HepG2 (cell line): ENCODE data around the gene KLF6. TPM values are rescaled to one million over a fixed set of nuclear protein-coding genes. Genes with fewer than 3 reads are reported as not detected.

Experiments
- CREB1 ChIP-seq, 2 experiments: fragments of 450-650 bp in 1 of 2; IDR thresholded peaks; 2 replicates each; pipeline ENCODE4 v1.6.1; 2016 to 2017; ENCODE audit warnings: control low read depth in 1 of 2, mild to moderate bottlenecking in 1 of 2, missing compliant biosample characterization in 1 of 2, missing genetic modification characterization in 1 of 2
- FOXO1 ChIP-seq: sonication (generic); formaldehyde crosslinking; IDR thresholded peaks from 2 replicates; pipeline ENCODE4 v1.4.0; 2020; ENCODE audit warnings: missing genetic modification reagents
- KLF9 ChIP-seq: IDR thresholded peaks from 2 replicates; pipeline ENCODE4 v1.6.1; 2016; ENCODE audit warnings: low read depth
- MAF1 ChIP-seq: sonication (generic); formaldehyde crosslinking; IDR thresholded peaks from 2 replicates; pipeline ENCODE4 v1.5.0; 2020; ENCODE audit warnings: missing genetic modification reagents, borderline replicate concordance
- NFYC ChIP-seq: IDR thresholded peaks from 2 replicates; pipeline ENCODE4 v1.6.1; 2016; ENCODE audit warnings: missing genetic modification reagents, missing compliant biosample characterization
- PITX1 ChIP-seq: sonication (generic); formaldehyde crosslinking; IDR thresholded peaks from 2 replicates; pipeline ENCODE4 v1.5.1; 2020; ENCODE audit warnings: mild to moderate bottlenecking, missing genetic modification reagents
- SAFB2 ChIP-seq: sonication (generic); formaldehyde crosslinking; IDR thresholded peaks from 2 replicates; pipeline ENCODE4 v1.5.1; 2020; ENCODE audit warnings: missing genetic modification reagents, low read depth, mild to moderate bottlenecking, borderline replicate concordance
- SNRNP70 ChIP-seq: fragments of 200-400 bp; formaldehyde crosslinking; IDR thresholded peaks from 2 replicates; pipeline ENCODE4 v1.6.1; 2017; ENCODE audit warnings: mild to moderate bottlenecking, low read depth, low read length, moderate library complexity
- THYN1 ChIP-seq: sonication (generic); formaldehyde crosslinking; IDR thresholded peaks from 2 replicates; pipeline ENCODE4 v1.8.1; 2023; ENCODE audit warnings: low read depth, mild to moderate bottlenecking, moderate library complexity, missing genetic modification reagents, borderline replicate concordance
- TRIM24 ChIP-seq: sonication (generic); formaldehyde crosslinking; IDR thresholded peaks from 2 replicates; pipeline ENCODE4 v1.8.0; 2022; ENCODE audit warnings: mild to moderate bottlenecking, missing genetic modification reagents
- ZFAT ChIP-seq: sonication (generic); formaldehyde crosslinking; conservative IDR thresholded peaks from 2 replicates; pipeline ENCODE4 v1.8.1; 2023; ENCODE audit warnings: missing genetic modification reagents, inconsistent platforms
- ZNF225 ChIP-seq: sonication (generic); formaldehyde crosslinking; IDR thresholded peaks from 2 replicates; pipeline ENCODE4 v1.4.0; 2020; ENCODE audit warnings: mild to moderate bottlenecking, missing genetic modification reagents
- ZNF234 ChIP-seq: sonication (generic); formaldehyde crosslinking; conservative IDR thresholded peaks from 2 replicates; pipeline ENCODE4 v1.5.1; 2020; ENCODE audit warnings: mild to moderate bottlenecking, missing genetic modification reagents
- ZNF644 ChIP-seq: IDR thresholded peaks from 2 replicates; pipeline ENCODE4 v1.6.1; 2016; ENCODE audit warnings: low read depth
- ZNF749 ChIP-seq: sonication (generic); formaldehyde crosslinking; IDR thresholded peaks from 2 replicates; pipeline ENCODE4 v1.8.0; 2022; ENCODE audit warnings: mild to moderate bottlenecking, missing genetic modification reagents, moderate library complexity, borderline replicate concordance
- polyA plus RNA-seq, 8 experiments: library from polyadenylated mRNA; depleted of rRNA in 3 of 8; stranded (reverse) in 7 of 8; unstranded in 1 of 8; fragments of >200 nt; fragmentation: Illumina TruSeq in 4 of 8; extraction: Trizol in 4 of 8; gene quantifications; 2 replicates each; pipeline versions ENCODE4 v1.2.1 to v1.2.3, GENCODE V29; 2011 to 2016; ENCODE audit warnings: low read depth in 4 of 8, missing spikeins in 1 of 8, mixed read lengths in 1 of 8; ENCODE audit not compliant: insufficient read depth in 1 of 8
- total RNA-seq, 5 experiments: library from RNA; depleted of rRNA; stranded (reverse); fragments of >200 nt; fragmentation: Illumina TruSeq; extraction: Trizol; gene quantifications; 2 replicates each; pipeline ENCODE4 v1.2.3, GENCODE V29; 2016; ENCODE audit warnings: low read depth in 1 of 5
- TF ChIP-seq, protein P1 (sequence below): sonication (generic); formaldehyde crosslinking; IDR thresholded peaks from 2 replicates; pipeline ENCODE4 v1.4.0; 2020; ENCODE audit warnings: missing genetic modification reagents, mild to moderate bottlenecking, borderline replicate concordance
- TF ChIP-seq, protein P2 (sequence below): sonication (generic); formaldehyde crosslinking; IDR thresholded peaks from 2 replicates; pipeline ENCODE4 v1.5.1; 2020; ENCODE audit warnings: mild to moderate bottlenecking, missing genetic modification reagents, borderline replicate concordance
- TF ChIP-seq, protein P3 (sequence below): sonication (generic); formaldehyde crosslinking; IDR thresholded peaks from 2 replicates; pipeline ENCODE4 v1.9.0; 2021; ENCODE audit warnings: missing genetic modification reagents, mild to moderate bottlenecking, borderline replicate concordance
- TF ChIP-seq, protein P4 (sequence below): sonication (generic); formaldehyde crosslinking; IDR thresholded peaks from 2 replicates; pipeline ENCODE4 v1.4.0; 2020; ENCODE audit warnings: missing genetic modification reagents, borderline replicate concordance
- TF ChIP-seq, protein P5 (sequence below): sonication (generic); formaldehyde crosslinking; IDR thresholded peaks from 2 replicates; pipeline ENCODE4 v1.4.0; 2020; ENCODE audit warnings: mild to moderate bottlenecking, missing genetic modification reagents
- TF ChIP-seq, protein P6 (sequence below): IDR thresholded peaks from 2 replicates; pipeline ENCODE4 v1.6.1; 2018; ENCODE audit warnings: missing genetic modification reagents

The KLF6 gene
- total and polyA plus RNA-seq, 2 of the 13 experiments (the other 11 are each of a cell fraction or from before 2014, with no cell fraction given) = 27.0 to 71.9 TPM

DNA sequence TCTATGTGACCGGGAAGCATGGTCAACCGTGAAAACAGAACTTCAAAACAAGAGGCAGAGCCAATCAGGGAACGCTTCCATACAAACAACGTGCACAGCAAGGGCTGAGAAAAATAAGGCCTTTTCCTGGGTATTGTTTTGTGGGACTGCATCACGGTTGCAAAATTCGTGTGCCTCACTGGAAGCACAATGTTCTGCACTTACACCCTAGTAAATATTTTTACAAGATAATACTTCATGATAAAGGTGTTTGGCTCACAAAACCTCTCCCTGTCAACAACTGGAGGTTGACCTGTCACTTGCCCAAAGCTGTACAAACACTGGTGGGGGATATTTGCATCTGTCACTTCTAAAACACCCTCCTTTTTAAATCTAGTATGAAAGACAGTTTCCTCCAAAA lies 37.0 kb downstream of the KLF6 start (continued):
- no peak for TF ChIP-seq MAF1 (CRISPR knock-in tag)
- no peak for TF ChIP-seq ZNF234 (CRISPR knock-in tag)
- TF ChIP-seq ZNF225 = no peak
- TF ChIP-seq PITX1 (CRISPR knock-in tag) = peak; percentile 68; the same call in 1 of the 2 replicates
- TF ChIP-seq ZNF749 (CRISPR knock-in tag) = no peak
- no peak for TF ChIP-seq THYN1 (CRISPR knock-in tag)
- no peak for TF ChIP-seq NFYC (CRISPR knock-in tag)
- TF ChIP-seq, protein P1, sequence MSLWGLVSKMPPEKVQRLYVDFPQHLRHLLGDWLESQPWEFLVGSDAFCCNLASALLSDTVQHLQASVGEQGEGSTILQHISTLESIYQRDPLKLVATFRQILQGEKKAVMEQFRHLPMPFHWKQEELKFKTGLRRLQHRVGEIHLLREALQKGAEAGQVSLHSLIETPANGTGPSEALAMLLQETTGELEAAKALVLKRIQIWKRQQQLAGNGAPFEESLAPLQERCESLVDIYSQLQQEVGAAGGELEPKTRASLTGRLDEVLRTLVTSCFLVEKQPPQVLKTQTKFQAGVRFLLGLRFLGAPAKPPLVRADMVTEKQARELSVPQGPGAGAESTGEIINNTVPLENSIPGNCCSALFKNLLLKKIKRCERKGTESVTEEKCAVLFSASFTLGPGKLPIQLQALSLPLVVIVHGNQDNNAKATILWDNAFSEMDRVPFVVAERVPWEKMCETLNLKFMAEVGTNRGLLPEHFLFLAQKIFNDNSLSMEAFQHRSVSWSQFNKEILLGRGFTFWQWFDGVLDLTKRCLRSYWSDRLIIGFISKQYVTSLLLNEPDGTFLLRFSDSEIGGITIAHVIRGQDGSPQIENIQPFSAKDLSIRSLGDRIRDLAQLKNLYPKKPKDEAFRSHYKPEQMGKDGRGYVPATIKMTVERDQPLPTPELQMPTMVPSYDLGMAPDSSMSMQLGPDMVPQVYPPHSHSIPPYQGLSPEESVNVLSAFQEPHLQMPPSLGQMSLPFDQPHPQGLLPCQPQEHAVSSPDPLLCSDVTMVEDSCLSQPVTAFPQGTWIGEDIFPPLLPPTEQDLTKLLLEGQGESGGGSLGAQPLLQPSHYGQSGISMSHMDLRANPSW (CRISPR knock-in tag) = no peak
- no peak for TF ChIP-seq TRIM24
- TF ChIP-seq SNRNP70 = no peak
- TF ChIP-seq, protein P2, sequence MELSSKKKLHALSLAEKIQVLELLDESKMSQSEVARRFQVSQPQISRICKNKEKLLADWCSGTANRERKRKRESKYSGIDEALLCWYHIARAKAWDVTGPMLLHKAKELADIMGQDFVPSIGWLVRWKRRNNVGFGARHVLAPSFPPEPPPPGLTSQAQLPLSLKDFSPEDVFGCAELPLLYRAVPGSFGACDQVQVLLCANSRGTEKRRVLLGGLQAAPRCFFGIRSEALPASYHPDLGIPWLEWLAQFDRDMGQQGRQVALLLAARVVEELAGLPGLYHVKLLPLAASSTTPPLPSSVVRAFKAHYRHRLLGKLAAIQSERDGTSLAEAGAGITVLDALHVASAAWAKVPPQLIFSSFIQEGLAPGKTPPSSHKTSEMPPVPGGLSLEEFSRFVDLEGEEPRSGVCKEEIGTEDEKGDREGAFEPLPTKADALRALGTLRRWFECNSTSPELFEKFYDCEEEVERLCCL = no peak
- TF ChIP-seq FOXO1 (CRISPR knock-in tag) = peak; percentile 88
- TF ChIP-seq, protein P3, sequence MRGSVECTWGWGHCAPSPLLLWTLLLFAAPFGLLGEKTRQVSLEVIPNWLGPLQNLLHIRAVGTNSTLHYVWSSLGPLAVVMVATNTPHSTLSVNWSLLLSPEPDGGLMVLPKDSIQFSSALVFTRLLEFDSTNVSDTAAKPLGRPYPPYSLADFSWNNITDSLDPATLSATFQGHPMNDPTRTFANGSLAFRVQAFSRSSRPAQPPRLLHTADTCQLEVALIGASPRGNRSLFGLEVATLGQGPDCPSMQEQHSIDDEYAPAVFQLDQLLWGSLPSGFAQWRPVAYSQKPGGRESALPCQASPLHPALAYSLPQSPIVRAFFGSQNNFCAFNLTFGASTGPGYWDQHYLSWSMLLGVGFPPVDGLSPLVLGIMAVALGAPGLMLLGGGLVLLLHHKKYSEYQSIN (CRISPR knock-in tag) = no peak
- TF ChIP-seq CREB1 (IDR thresholded peaks at IDR 0.05) = no peak
- no peak for TF ChIP-seq CREB1 (CRISPR knock-in tag; IDR thresholded peaks at IDR 0.05)
- no peak for TF ChIP-seq ZFAT (CRISPR knock-in tag)
- TF ChIP-seq KLF9 (CRISPR knock-in tag) = no peak
- TF ChIP-seq, protein P4, sequence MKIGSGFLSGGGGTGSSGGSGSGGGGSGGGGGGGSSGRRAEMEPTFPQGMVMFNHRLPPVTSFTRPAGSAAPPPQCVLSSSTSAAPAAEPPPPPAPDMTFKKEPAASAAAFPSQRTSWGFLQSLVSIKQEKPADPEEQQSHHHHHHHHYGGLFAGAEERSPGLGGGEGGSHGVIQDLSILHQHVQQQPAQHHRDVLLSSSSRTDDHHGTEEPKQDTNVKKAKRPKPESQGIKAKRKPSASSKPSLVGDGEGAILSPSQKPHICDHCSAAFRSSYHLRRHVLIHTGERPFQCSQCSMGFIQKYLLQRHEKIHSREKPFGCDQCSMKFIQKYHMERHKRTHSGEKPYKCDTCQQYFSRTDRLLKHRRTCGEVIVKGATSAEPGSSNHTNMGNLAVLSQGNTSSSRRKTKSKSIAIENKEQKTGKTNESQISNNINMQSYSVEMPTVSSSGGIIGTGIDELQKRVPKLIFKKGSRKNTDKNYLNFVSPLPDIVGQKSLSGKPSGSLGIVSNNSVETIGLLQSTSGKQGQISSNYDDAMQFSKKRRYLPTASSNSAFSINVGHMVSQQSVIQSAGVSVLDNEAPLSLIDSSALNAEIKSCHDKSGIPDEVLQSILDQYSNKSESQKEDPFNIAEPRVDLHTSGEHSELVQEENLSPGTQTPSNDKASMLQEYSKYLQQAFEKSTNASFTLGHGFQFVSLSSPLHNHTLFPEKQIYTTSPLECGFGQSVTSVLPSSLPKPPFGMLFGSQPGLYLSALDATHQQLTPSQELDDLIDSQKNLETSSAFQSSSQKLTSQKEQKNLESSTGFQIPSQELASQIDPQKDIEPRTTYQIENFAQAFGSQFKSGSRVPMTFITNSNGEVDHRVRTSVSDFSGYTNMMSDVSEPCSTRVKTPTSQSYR = no peak
- no peak for TF ChIP-seq SAFB2
- TF ChIP-seq, protein P5, sequence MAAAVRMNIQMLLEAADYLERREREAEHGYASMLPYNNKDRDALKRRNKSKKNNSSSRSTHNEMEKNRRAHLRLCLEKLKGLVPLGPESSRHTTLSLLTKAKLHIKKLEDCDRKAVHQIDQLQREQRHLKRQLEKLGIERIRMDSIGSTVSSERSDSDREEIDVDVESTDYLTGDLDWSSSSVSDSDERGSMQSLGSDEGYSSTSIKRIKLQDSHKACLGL (CRISPR knock-in tag) = no peak
- no peak for TF ChIP-seq ZNF644 (CRISPR knock-in tag)
- TF ChIP-seq, protein P6, sequence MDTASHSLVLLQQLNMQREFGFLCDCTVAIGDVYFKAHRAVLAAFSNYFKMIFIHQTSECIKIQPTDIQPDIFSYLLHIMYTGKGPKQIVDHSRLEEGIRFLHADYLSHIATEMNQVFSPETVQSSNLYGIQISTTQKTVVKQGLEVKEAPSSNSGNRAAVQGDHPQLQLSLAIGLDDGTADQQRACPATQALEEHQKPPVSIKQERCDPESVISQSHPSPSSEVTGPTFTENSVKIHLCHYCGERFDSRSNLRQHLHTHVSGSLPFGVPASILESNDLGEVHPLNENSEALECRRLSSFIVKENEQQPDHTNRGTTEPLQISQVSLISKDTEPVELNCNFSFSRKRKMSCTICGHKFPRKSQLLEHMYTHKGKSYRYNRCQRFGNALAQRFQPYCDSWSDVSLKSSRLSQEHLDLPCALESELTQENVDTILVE = no peak; the same call in 1 of the 2 replicates
